Measurements from ENCODE around the gene CRACR2B. TPM values are rescaled to one million over a fixed set of nuclear protein-coding genes. Genes with fewer than 3 reads are reported as not detected.
A peak's percentile ranks its signal among the peaks of the same experiment; 100 is the strongest.

The CRACR2B gene
- total and polyA plus RNA-seq, 10 donors: 6.1 to 34.1 (median 14.5) TPM

DNA sequence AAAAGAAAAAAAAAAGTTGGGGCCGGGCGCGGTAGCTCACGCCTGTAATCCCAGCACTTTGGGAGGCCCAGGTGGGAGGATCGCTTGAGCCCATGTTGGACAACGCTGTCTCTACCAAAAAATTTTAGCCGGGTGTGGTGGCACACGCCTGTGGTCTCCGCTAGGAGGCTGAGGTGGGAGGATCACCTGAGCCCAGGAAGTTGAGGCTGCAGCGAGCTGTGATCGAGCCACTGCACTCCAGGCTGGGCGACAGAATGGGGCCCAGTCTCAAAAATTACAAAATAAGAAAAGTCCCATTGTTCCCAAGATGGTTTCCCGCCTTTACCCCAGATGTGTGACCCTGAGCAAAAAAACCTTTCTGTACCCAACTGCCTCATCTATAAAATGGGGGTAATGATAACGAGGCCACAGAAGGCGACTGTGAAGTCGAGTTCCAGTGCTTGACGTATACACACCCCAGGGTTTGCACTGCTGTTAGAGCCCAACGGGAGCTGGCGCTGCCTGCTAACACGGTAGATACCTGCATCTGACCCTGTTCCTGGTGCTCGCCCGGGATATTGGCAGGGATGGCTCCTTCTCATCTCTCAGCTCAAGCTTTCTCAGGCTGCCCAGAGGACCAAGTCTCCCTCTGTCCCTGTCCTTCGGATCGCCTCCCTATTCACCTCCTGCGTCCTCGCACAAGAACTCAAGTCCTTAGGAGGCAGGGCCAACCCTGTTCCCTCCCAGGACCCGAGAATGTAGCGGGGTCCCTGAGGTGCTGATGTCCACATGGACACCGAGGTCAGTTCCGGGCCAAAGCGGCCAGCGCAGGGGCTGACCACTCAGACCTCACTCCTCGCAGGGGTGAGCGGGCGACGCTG lies 19.1 kb upstream of the CRACR2B start:
- H3K27me3 ChIP-seq (replicated peaks in 1 of 7): no peaks in the 10 kb centered on the region
- 29 to 35% (median 31%) methylated on average over 30 to 36 of the region's 36 CpGs for WGBS, 5 donors
- TF ChIP-seq POLR2AphosphoS5 (IDR thresholded peaks at IDR 0.05): no peak
- no peak for TF ChIP-seq POLR2A (IDR thresholded peaks at IDR 0.05)
- TF ChIP-seq, protein P1, sequence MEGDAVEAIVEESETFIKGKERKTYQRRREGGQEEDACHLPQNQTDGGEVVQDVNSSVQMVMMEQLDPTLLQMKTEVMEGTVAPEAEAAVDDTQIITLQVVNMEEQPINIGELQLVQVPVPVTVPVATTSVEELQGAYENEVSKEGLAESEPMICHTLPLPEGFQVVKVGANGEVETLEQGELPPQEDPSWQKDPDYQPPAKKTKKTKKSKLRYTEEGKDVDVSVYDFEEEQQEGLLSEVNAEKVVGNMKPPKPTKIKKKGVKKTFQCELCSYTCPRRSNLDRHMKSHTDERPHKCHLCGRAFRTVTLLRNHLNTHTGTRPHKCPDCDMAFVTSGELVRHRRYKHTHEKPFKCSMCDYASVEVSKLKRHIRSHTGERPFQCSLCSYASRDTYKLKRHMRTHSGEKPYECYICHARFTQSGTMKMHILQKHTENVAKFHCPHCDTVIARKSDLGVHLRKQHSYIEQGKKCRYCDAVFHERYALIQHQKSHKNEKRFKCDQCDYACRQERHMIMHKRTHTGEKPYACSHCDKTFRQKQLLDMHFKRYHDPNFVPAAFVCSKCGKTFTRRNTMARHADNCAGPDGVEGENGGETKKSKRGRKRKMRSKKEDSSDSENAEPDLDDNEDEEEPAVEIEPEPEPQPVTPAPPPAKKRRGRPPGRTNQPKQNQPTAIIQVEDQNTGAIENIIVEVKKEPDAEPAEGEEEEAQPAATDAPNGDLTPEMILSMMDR (IDR thresholded peaks at IDR 0.05 in 8 of 11, conservative IDR thresholded peaks at IDR 0.05 in 3 of 11): peak in 3 of 11 experiments; percentile 2 to 10 (median 7)
- intact Hi-C loops (cut with DNase I; ENCODE audit: low total_unique reads): no loop called here
- peak overlapping the region; percentile 78 to 99 (median 90) for H3K4me3 ChIP-seq
- DNase-seq: peak; percentile 80
- peaks cover 28 to 80% (median 61%) of the 10 kb centered on the region in 6 donors for H3K4me1 ChIP-seq
- peak overlapping the region; percentile 92 to 96 (median 96) for H3K27ac ChIP-seq
- H3K9me3 ChIP-seq: no peaks in the 10 kb centered on the region
- peaks cover 0 to 26% (median 25%) of the 10 kb centered on the region in 6 donors for H3K36me3 ChIP-seq

DNA sequence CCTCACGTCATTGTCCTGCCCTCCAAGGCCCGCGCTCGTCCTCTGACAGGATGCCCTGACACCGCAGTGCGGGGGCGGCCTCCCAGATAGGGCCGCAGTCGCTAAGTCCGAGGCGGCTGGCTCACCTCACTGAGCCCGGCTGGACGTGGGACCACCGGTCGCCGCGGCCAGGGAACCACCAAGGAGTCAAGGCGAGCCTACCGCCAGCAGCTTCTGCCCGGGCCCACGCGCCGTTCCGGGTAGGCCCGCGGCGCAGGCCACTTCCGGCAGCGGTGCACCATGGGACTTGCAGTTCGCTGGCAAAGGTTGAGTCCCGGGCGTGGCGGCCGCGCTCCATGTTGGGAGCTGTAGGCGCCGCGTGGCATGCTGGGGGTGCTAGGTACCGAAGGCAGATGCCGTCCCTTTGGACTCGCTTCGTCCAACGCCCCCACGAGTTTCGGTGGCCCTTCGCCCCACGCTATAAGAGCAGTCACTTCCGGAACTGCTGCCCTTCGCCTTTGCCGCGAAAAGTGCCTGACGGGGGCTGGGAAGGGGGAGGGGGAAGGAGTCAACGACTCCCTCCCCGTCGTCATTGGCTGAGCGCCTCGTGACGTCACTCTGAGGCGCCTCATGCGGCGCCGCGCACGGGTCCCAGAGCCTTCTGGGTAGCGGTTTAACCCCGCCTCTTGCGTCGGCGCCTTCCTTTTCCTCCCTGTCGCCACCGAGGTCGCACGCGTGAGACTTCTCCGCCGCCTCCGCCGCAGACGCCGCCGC lies 18.3 kb upstream of the CRACR2B start, which contains the start of gene RPLP2:
Gene RPLP2, plus strand, starts transcription at position 681 of the 753 bp plus-strand sequence. CDS start 268 bp downstream, outside the sequence.
- Histone ChIP-seq H3K4me1 (peaks cover 20 to 72% (median 53%) of the 10 kb centered on the region in 6 donors), H3K9me3 (no peaks in the 10 kb centered on the region), H3K27me3 (replicated peaks in 1 of 7) (no peaks in the 10 kb centered on the region), H3K36me3 (peaks cover 0 to 34% (median 31%) of the 10 kb centered on the region in 6 donors), H3K4me3 (peak within 1 kb of the TSS; percentile 78 to 99 (median 90)), H3K27ac (peak within 1 kb of the TSS; percentile 92 to 96 (median 96))
- intact Hi-C loops (cut with DNase I; ENCODE audit: low total_unique reads): no loop called here
- WGBS, 5 donors: 0 to 1% (median 0%) methylated on average over 25 to 81 of the region's 81 CpGs
- TF ChIP-seq, protein P1 (IDR thresholded peaks at IDR 0.05 in 8 of 11, conservative IDR thresholded peaks at IDR 0.05 in 3 of 11): peak in 4 of 11 experiments; percentile 6 to 33 (median 23)
- TF ChIP-seq POLR2AphosphoS5 (IDR thresholded peaks at IDR 0.05) (peak; percentile 94 to 99 (median 97)), POLR2A (IDR thresholded peaks at IDR 0.05) (peak; percentile 68 to 97 (median 85))
- DNase-seq: peak; percentile 100

GRCh38 chr11:810040-810567 lies 17.6 kb upstream of the CRACR2B start:
- intact Hi-C loops (cut with DNase I; ENCODE audit: low total_unique reads): no loop called here
- peak overlapping the region; percentile 92 to 96 (median 96) for H3K27ac ChIP-seq
- H3K36me3 ChIP-seq: peaks cover 0 to 41% (median 31%) of the 10 kb centered on the region in 6 donors
- peaks cover 16 to 66% (median 47%) of the 10 kb centered on the region in 6 donors for H3K4me1 ChIP-seq
- WGBS, 5 donors: 0 to 1% (median 1%) methylated on average over 12 to 55 of the region's 55 CpGs
- H3K9me3 ChIP-seq: no peaks in the 10 kb centered on the region
- no peak for DNase-seq
- H3K27me3 ChIP-seq (replicated peaks in 1 of 7): no peaks in the 10 kb centered on the region
- TF ChIP-seq POLR2A (IDR thresholded peaks at IDR 0.05): no peak
- TF ChIP-seq, protein P1 (IDR thresholded peaks at IDR 0.05 in 8 of 11, conservative IDR thresholded peaks at IDR 0.05 in 3 of 11): peak in 5 of 11 experiments; percentile 1 to 11 (median 4)
- H3K4me3 ChIP-seq: peak overlapping the region; percentile 78 to 99 (median 90)

Data from spleen (tissue), 11 donors.